A549 treated with AZD9567 at 1 μM for 4 hours (cell line): ENCODE measurements around the gene KCTD8. TPM values are rescaled to one million over a fixed set of nuclear protein-coding genes. Genes with fewer than 3 reads are reported as not detected.

Experiments used
- total RNA-seq: library from RNA; stranded (reverse); fragments of 200-300 nt; extraction: Qiagen RNA extraction; gene quantifications from 5 replicates; pipeline ENCODE4 v1.2.3, GENCODE V29; 2022; ENCODE audit not compliant: insufficient read depth

Gene KCTD8
- total RNA-seq = not detected in 5 replicates

GRCh38 chr4:44448521-44449461 lies at the start of gene KCTD8:
KCTD8 (minus strand) TSS chr4:44448809.

Other genes with a start within 250 kb of the KCTD8 start
- not detected in 5 replicates for gene YIPF7, start 202.8 kb upstream of the KCTD8 start, total RNA-seq
- gene GUF1, start 229.6 kb upstream of the KCTD8 start, total RNA-seq = 8.3 to 9.4 TPM (median 9.0 TPM) in 5 replicates